Measurements from ENCODE around the gene C1QL4.
"Not testable (repeated sequence)": the region's sequence is repeated elsewhere in the genome, so short reads cannot be mapped to it uniquely, and the experiment has no call there.

C1QL4 gene

GRCh38 chr12:49334226-49334625, 2.8 kb downstream of the C1QL4 start:
- no peak for DNase-seq (ENCODE audit: low spot score)
- FAIRE-seq: no peak

- FAIRE-seq; DNase-seq (ENCODE audit: low spot score): not testable (repeated sequence)
Measured at GRCh38 chr12:49333778-49334177, 3.2 kb downstream of the C1QL4 start.

- DNase-seq (ENCODE audit: low spot score) (no peak), FAIRE-seq (no peak)
Measured at GRCh38 chr12:49332891-49333371, 4.1 kb downstream of the C1QL4 start.

DNA sequence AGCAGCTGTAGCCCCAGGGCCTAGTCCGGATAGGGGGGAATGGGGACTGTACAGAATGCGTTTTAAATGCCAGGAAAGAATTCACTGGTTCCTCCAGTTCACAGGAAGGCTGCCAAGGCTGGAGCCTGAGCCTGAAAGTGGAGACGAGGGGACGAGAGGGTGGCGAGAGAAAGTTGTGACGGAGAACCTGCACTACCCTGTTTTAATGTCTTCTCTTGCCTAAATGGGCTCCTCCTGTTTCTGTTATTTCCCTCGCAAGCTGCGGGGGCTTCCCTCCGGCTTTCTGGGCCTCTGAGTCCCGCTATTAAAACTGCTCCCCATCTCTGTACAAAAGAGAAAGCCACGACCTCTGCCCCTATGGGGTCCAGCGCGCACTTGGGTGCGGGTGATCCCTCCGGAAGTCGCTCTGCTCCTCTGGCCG, 4.5 kb downstream of the C1QL4 start:
- DNase-seq (ENCODE audit: low spot score) (no peak), FAIRE-seq (no peak)

- DNase-seq (ENCODE audit: low spot score) (peak; percentile 58), FAIRE-seq (no peak)
Measured at GRCh38 chr12:49331380-49332222, 5.4 kb downstream of the C1QL4 start.

- FAIRE-seq (no peak), DNase-seq (ENCODE audit: low spot score) (no peak)
Measured at GRCh38 chr12:49330631-49331379, 6.2 kb downstream of the C1QL4 start.

GRCh38 chr12:49330032-49330619, 6.9 kb downstream of the C1QL4 start:
- FAIRE-seq: no peak

GRCh38 chr12:49328816-49329215, 8.2 kb downstream of the C1QL4 start:
- FAIRE-seq (no peak), DNase-seq (ENCODE audit: low spot score) (no peak)

More at GRCh38 chr12:49330032-49330619, 6.9 kb downstream of the C1QL4 start:
- DNase-seq (ENCODE audit: low spot score): no peak

- DNase-seq (ENCODE audit: low spot score) (no peak), FAIRE-seq (no peak)
Measured at GRCh38 chr12:49327887-49328286, 9.1 kb downstream of the C1QL4 start.

- DNase-seq (ENCODE audit: low spot score) (no peak), FAIRE-seq (no peak)
Measured at GRCh38 chr12:49327368-49327767, 9.6 kb downstream of the C1QL4 start.

DNA sequence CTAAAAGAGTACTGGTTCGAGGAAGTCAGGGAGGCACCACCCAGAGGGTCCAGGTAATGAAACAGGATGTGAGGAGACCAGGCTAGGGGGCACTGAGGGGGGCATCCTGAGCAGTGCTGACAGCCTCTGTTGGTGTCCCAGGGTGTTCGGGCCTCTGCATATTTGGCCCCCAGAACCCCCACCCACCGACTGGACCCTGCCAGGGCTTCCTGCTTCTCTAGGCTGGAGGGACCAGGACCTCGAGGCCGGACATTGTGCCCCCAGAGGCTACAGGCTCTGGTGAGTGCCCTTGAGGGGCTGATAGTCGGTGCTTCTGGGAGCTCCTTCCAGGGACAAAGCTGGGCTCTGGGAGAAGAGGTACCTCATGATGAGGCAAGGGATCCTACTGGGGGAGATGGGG, 11.4 kb downstream of the C1QL4 start:
- no peak for FAIRE-seq

DNA sequence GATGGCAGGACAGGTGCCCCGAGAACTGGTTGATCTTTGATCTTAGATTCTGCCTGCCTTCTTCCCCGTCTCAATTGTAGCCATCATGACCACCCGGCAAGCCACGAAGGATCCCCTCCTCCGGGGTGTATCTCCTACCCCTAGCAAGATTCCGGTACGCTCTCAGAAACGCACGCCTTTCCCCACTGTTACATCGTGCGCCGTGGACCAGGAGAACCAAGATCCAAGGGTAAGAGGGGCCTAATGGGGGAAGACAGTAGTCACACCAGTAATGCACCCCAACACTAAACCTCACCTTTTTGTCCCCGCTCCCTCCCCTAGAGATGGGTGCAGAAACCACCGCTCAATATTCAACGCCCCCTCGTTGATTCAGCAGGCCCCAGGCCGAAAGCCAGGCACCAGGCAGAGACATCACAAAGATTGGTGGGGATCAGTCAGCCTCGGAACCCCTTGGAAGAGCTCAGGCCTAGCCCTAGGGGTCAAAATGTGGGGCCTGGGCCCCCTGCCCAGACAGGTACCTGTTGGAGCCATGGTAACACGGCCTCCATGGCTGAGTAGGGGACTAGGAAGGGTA, 13.4 kb downstream of the C1QL4 start:
- FAIRE-seq (no peak), DNase-seq (ENCODE audit: low spot score) (no peak)

More for the DNA sequence above, 11.4 kb downstream of the C1QL4 start:
- DNase-seq (ENCODE audit: low spot score): no peak

GRCh38 chr12:49322708-49323523, 14.1 kb downstream of the C1QL4 start, which contains the start of gene TROAP:
TSS of gene TROAP (plus strand) at chr12:49323255. CDS start at chr12:49323609, 354 bp downstream.
- DNase-seq (ENCODE audit: low spot score) (peak; percentile 99), FAIRE-seq (no peak)

GRCh38 chr12:49322367-49322707, 14.7 kb downstream of the C1QL4 start:
- DNase-seq (ENCODE audit: low spot score) (no peak), FAIRE-seq (no peak)

DNA sequence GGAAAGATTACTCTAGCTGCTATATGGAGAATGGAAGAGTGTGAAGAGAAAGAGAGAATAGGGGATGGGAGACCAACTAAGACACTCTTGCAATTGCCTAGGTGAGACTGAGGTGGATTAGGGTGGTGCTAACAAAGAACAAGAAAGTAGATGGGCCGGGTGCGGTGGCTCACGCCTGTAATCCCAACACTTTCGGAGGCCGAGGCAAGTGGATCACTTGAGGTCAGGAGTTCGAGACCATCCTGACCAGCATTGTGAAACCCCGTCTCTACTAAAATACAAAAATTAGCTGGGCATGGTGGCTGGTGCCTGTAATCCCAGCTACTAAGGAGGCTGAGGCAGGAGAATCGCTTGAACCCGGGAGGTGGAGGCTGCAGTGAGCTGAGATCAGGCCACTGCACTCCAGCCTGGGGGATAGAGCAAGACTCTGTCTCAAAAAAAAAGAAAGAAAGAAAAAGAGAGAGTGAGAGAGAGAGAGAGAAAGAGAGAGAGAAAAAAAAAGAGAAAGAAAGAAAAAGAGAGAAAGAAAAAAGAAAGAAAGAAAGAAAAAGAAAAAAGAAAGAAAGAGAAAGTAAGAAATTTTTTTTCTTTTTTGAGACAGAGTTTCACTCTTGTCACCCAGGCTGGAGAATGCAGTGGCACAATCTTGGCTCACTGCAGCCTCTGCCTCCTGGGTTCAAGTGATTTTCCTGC, 16.4 kb downstream of the C1QL4 start:
- not testable (repeated sequence) for DNase-seq (ENCODE audit: low spot score); FAIRE-seq

- FAIRE-seq; DNase-seq (ENCODE audit: low spot score): not testable (repeated sequence)
Measured at GRCh38 chr12:49317118-49317517, 19.9 kb downstream of the C1QL4 start.

DNA sequence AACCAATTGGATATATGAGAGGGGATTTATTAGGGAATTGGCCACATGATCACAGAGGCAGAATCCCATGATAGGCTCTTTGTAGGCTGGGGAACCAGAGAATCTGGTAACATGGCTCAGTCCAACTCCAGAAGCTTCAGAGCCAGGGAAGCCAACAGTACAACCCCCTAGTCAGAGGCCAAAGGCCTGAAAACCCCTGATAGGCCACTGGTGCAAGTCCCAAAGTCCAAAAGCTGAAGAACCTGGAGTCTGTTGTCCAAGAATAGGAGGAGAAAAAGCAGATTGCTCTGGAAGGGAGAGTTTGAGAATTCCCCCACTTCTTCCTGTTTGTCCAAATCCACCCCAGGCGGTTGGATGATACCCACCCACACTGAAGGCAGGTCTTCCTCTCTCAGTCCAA, 22.2 kb downstream of the C1QL4 start:
- no peak for DNase-seq (ENCODE audit: low spot score)
- FAIRE-seq: no peak

DNA sequence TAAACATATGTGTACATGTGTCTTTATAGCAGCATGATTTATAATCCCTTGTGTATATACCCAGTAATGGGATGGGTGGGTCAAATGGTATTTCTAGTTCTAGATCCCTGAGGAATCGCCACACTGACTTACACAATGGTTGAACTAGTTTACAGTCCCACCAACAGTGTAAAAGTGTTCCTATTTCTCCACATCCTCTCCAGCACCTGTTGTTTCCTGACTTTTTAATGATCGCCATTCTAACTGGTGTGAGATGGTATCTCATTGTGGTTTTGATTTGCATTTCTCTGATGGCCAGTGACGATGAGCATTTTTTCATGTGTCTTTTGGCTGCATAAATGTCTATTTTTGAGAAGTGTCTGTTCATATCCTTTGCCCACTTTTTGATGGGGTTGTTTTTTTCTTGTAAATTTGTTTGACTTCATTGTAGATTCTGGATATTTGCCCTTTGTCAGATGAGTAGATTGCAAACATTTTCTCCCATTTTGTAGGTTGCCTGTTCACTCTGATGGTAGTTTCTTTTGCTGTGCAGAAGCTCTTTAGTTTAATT, 26.5 kb downstream of the C1QL4 start:
- not testable (repeated sequence) for FAIRE-seq; DNase-seq (ENCODE audit: low spot score)

DNA sequence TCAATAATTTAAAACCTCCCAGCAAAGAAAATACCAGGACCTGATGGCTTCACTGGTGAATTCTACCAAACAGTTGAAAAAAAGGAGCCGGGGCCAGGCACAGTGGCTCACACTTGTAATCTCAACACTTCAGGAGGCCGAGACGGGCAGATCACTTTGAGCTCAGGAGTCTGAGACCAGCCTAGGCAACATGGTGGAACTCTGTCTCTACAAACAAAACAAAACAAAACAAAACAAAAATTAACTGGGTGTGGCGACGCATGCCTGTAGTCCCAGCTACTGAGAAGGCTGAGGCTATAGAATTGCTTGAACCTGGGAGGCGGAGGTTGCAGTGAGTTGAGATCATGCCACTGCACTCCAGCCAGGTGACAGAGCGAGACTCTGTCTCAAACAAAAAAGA, 27.6 kb downstream of the C1QL4 start:
- FAIRE-seq: no peak

More for the DNA sequence above, 27.6 kb downstream of the C1QL4 start:
- DNase-seq (ENCODE audit: low spot score): no peak

All from urothelium cell line (cell line).